A673 (cell line): ENCODE data around the gene EZR. TPM values are rescaled to one million over a fixed set of nuclear protein-coding genes. Genes with fewer than 3 reads are reported as not detected.

Experiments used
- BruUV-seq: library from RNA; stranded (reverse); fragments of 400-500 nt; replicated peaks from 2 replicates; lab custom pipeline; 2021; lab: Mats Ljungman, UMichigan
- CTCF ChIA-PET: fragments of 300-600 bp; sonication (Branson Sonifier 250); formaldehyde crosslinking; loops from one replicate; lab custom pipeline; 2022; ENCODE audit warnings: antibody characterized with exemption; lab: Charles Lee
- POLR2A ChIA-PET: fragments of 300-600 bp; sonication (Branson Sonifier 250); formaldehyde crosslinking; loops from one replicate; lab custom pipeline; 2022; ENCODE audit warnings: antibody characterized with exemption; ENCODE audit not compliant: low non-redundant PET; lab: Charles Lee
- DNase-seq: peaks from one replicate; pipeline ENCODE4 v3.0.0-alpha.2; 2015; ENCODE audit warnings: low spot score
- H3K27ac ChIP-seq: fragments of 200-600 bp; sonication (generic); 2 replicates; pipeline ENCODE4 v1.5.1; 2016; ENCODE audit warnings: mixed run types, low read depth, mild to moderate bottlenecking, mixed read lengths, antibody characterized with exemption, low read length; ENCODE audit not compliant: poor library complexity, severe bottlenecking
- H3K27me3 ChIP-seq: fragments of 200-600 bp; sonication (generic); replicated peaks from 2 replicates; pipeline ENCODE4 v1.6.1; 2017; ENCODE audit warnings: mixed run types, low read depth, mild to moderate bottlenecking, mixed read lengths, antibody characterized with exemption, low read length; ENCODE audit not compliant: insufficient read depth, poor library complexity
- H3K36me3 ChIP-seq: fragments of 200-600 bp; sonication (generic); 2 replicates; pipeline ENCODE4 v1.6.1; 2016; ENCODE audit warnings: mixed run types, mild to moderate bottlenecking, mixed read lengths, antibody characterized with exemption, low read length; ENCODE audit not compliant: insufficient read depth, poor library complexity, severe bottlenecking
- H3K4me1 ChIP-seq: fragments of 200-600 bp; sonication (generic); 2 replicates; pipeline ENCODE4 v1.6.1; 2017; ENCODE audit warnings: mixed run types, mild to moderate bottlenecking, mixed read lengths, antibody characterized with exemption, low read length; ENCODE audit not compliant: insufficient read depth, poor library complexity, severe bottlenecking
- H3K4me3 ChIP-seq: fragments of 200-600 bp; sonication (generic); 2 replicates; pipeline ENCODE4 v1.5.1; 2016; ENCODE audit warnings: low read depth, mixed run types, mild to moderate bottlenecking, mixed read lengths, low read length; ENCODE audit not compliant: poor library complexity, severe bottlenecking
- H3K9me3 ChIP-seq: fragments of 200-600 bp; sonication (generic); 2 replicates; pipeline ENCODE4 v1.6.1; 2016; ENCODE audit warnings: mixed run types, low read depth, mild to moderate bottlenecking, mixed read lengths, antibody characterized with exemption, low read length; ENCODE audit not compliant: poor library complexity, severe bottlenecking
- EZH2 ChIP-seq: fragments of 200-600 bp; sonication (generic); IDR thresholded peaks from 2 replicates; pipeline ENCODE4 v1.6.1; 2017; ENCODE audit warnings: borderline replicate concordance, low read depth, mild to moderate bottlenecking, mixed read lengths, antibody characterized with exemption, low read length; ENCODE audit not compliant: poor library complexity, severe bottlenecking
- intact Hi-C: fragments of 100-400 bp; cut with micrococcal nuclease; formaldehyde crosslinking; loops from one replicate; pipeline ENCODE4 v1.10.0; 2022; ENCODE audit not compliant: unreplicated experiment
- total RNA-seq: library from RNA; stranded (reverse); gene quantifications from 2 replicates; pipeline ENCODE4 v1.2.3, GENCODE V29; 2021
- TF ChIP-seq, protein P1 (sequence below): fragments of 300-800, 200-600 bp; sonication (generic); conservative IDR thresholded peaks from 2 replicates; pipeline ENCODE4 v1.5.1; 2017; ENCODE audit warnings: low read depth, mild to moderate bottlenecking, antibody characterized with exemption, low read length, moderate library complexity, mixed read lengths

EZR gene
- total RNA-seq, 1 experiment from 2014 or later = 144 TPM

DNA sequence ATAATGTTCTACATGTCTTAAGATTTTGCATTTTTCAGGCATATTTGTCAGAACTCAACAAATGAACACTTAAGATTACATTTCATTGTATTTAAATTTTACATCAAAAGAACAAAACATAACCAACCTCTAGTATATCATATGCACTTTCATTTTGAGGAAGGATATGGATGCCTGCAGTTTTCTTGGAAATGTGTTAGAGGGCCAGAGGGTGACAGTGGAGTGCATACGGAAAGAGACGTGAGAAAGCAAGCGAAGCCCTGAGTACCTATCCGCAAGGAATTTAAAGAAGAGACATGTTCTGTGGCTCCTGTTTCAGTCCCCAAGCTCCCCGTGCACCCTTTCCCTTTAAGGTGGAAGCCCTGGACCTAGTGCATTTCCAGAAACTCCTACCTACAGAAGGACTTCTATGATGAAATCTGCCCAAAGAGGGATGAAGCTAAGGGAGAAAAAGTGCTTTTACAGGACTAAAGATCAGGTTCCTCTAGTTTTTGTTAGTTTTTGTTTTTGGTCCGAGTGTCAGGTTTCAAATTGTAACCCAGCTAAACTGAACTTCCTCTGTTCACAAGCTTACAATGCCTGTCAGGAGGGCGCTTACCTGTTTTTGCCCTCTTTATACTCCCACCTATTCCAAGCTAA, 38.8 kb downstream of the EZR start:
- no peaks in the 10 kb centered on the region for H3K9me3 ChIP-seq
- H3K4me3 ChIP-seq = no peak overlapping the region
- no TSS peak for BruUV-seq
- H3K4me1 ChIP-seq = no peaks in the 10 kb centered on the region
- intact Hi-C loops = no loop called here
- ChIA-PET CTCF (no interaction called here), POLR2A (no interaction called here)
- no peak for DNase-seq
- H3K27me3 ChIP-seq = no peaks in the 10 kb centered on the region
- TF ChIP-seq, protein P1, sequence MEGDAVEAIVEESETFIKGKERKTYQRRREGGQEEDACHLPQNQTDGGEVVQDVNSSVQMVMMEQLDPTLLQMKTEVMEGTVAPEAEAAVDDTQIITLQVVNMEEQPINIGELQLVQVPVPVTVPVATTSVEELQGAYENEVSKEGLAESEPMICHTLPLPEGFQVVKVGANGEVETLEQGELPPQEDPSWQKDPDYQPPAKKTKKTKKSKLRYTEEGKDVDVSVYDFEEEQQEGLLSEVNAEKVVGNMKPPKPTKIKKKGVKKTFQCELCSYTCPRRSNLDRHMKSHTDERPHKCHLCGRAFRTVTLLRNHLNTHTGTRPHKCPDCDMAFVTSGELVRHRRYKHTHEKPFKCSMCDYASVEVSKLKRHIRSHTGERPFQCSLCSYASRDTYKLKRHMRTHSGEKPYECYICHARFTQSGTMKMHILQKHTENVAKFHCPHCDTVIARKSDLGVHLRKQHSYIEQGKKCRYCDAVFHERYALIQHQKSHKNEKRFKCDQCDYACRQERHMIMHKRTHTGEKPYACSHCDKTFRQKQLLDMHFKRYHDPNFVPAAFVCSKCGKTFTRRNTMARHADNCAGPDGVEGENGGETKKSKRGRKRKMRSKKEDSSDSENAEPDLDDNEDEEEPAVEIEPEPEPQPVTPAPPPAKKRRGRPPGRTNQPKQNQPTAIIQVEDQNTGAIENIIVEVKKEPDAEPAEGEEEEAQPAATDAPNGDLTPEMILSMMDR = no peak
- TF ChIP-seq EZH2 = no peak
- peaks cover 80% of the 10 kb centered on the region for H3K36me3 ChIP-seq
- H3K27ac ChIP-seq = no peak overlapping the region

DNA sequence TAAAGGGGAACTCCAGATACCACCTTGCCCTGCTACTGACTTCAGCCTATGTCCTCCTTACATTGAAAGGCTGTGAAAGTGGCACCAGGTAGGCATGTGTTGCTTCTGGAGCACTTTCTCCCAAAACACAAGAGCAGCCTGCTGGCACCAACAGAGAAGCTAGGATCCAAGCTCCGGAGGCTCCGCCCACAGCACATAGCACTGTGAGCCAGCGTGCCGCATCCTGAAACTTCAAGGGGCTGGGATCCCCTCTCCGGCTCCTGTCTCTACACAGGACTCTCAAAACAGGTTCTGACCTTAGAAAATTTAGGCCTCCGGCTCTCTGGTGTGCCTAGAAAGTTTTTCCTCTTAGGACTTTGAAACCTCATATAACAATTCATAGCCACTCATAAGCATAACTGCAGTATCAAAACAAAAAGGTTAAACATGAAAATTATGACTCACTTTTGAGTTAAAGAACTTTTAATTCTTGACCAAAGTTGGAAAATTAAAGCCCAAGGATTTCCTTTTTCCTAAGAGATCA, 41.1 kb downstream of the EZR start:
- CTCF ChIA-PET = no interaction called here
- peaks cover 17% of the 10 kb centered on the region for H3K4me1 ChIP-seq
- DNase-seq = no peak
- TF ChIP-seq EZH2 = no peak
- TF ChIP-seq, protein P1 = no peak
- H3K36me3 ChIP-seq = peaks cover 76% of the 10 kb centered on the region
- BruUV-seq = no TSS peak
- H3K27me3 ChIP-seq = no peaks in the 10 kb centered on the region
- POLR2A ChIA-PET = no interaction called here
- intact Hi-C loops = no loop called here
- H3K27ac ChIP-seq = no peak overlapping the region
- H3K9me3 ChIP-seq = no peaks in the 10 kb centered on the region
- no peak overlapping the region for H3K4me3 ChIP-seq

DNA sequence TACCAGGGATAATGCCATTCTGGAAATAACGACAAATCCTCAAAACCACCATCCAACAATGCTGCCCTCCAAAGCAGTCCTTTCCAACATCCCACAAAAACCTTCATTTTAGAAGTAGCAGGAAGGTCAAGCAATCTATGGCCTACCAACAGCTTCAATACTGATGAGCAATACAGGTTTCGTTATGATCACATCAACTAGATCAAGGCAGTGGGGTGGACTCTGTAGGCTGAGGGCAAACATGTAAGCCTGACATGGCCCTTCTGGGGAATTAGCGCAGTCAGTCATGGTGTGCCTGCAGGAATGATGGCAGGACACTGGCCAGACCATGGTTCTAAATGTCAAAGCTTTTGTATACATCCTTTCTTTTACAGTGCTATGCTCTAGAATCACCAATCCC, 41.7 kb downstream of the EZR start:
- CTCF ChIA-PET = no interaction called here
- intact Hi-C loops = no loop called here
- no peak for DNase-seq
- Histone ChIP-seq H3K4me1 (peaks cover 22% of the 10 kb centered on the region), H3K36me3 (peaks cover 76% of the 10 kb centered on the region), H3K4me3 (no peak overlapping the region), H3K9me3 (no peaks in the 10 kb centered on the region), H3K27me3 (no peaks in the 10 kb centered on the region), H3K27ac (no peak overlapping the region)
- TF ChIP-seq EZH2 = no peak
- TF ChIP-seq, protein P1 = no peak
- BruUV-seq = no TSS peak
- POLR2A ChIA-PET = no interaction called here
